Fibroblast of skin of scalp (primary cell): ENCODE data around the gene PBX1.
"Not testable (repeated sequence)": the region's sequence is repeated elsewhere in the genome, so short reads cannot be mapped to it uniquely, and the experiment has no call there.

Source experiments
- DNase-seq: peaks from one replicate; pipeline ENCODE4 v3.0.0-alpha.2; 2013

The PBX1 gene

DNA sequence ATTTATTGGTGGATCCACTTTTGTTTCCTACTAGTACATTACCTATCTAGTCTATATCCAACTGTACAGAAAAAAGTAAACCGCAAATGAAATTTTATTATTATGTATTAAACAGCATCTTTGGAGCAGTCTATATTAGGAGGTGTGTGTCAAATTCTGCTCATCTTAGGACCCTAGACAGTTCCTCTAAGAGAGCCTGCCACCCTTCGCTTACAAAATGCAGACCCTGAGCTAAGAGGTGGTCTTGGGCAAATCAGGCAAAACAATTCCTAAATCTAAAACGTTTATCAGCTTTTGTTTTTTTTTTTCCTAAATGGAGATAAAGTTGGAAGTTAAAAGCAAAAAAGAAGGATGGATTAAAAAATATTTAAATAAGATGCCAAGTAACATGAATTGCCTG is 85.3 kb downstream of the PBX1 start:
- DNase-seq = no peak

DNA sequence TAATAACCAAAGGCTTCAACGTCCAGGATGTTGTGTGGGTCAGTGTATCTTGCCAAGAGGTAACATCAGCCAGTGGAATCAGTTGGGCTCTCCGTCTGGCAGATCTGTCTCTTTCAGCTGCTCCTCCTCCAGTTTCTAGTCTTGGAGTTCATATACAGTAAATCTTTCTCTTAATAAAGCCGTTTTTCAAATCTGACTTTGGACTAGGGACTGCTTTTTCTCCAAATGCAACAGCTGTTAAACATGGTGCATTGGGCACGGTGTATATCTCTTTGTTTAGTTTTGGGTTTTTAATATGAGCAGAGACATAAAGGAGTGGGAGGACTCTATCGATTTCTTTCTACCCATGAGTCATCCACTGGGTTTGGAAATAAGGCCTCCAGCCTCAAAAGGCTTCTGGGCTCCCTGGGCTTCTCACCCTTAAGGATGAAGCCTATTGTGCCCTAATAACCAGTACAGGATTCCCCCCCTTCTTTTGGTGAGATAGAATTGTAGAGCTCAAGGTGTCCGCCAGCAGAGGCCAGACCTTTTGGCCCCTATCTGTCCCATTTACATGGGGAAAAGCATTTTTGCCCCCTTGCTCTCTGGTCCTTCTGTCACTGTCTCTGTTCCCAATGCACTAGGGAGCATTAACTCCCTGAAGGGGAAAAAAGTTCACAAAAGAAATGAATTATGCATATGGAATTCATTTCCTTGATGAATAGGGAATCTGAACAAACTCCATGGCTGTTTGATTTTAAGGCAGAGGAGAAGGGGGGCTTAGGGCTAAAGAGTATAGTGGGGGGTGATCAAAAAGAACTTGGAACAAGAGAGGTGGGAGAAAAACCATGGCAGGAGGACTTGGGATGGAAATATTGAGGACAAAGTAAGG is 86.0 kb downstream of the PBX1 start:
- DNase-seq = no peak

DNA sequence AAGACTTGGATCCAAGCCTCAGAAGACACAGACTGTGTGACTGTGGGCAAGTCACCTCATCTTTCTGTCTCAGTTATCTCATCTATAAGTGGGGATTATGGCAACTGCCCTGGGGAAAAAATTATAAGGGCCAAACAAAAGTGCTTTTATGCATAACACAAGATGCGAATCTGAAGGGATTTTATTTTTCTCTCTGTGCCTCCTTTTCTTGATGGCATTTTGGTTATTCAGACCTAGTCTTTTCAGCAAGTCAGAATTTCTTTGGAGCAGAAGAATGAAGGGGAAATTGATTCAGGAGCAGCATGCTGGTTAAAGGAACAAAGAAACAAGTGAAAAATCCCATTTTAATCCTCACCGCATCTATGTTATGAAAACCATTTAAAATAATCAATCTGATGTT is 86.9 kb downstream of the PBX1 start:
- DNase-seq = no peak

DNA sequence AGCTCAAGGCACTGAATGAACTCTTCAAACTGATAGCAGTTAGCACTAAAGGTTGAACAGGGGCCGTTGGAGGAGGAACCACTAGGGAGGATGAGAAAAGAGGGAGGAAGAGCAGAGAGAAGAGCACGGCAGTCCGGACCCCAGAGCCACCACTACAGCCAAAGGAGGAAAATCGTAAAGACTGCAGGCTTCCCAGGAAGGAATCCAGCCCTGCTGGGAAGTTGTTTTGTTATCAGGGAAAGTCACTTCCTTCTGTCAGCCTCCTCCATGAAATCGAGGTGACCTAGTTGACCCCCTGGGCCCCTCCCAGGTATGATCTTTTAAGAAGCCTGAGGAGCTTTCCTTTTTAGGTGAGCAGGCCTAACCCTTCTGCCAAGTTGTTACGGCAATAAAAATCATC is 88.2 kb downstream of the PBX1 start:
- DNase-seq = no peak

DNA sequence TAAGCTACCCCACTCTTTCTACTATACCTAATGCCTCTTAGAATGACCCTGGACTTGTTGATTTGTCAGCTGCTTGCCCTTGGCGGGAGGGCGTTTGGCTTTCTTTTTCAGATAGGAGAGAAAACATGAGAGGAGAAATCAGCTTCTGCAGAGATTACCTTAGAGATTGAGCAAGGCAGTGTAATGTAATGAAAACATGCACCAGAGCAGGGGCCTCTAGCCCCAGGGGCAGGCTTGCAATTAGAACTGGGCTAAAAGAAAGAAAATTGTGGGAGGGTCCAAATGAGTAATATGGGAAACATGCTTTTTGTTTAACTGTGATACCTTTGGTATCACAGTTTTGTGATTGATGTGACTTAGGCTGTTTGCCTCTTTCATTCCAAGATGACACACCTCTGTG is 89.7 kb downstream of the PBX1 start:
- no peak for DNase-seq

DNA sequence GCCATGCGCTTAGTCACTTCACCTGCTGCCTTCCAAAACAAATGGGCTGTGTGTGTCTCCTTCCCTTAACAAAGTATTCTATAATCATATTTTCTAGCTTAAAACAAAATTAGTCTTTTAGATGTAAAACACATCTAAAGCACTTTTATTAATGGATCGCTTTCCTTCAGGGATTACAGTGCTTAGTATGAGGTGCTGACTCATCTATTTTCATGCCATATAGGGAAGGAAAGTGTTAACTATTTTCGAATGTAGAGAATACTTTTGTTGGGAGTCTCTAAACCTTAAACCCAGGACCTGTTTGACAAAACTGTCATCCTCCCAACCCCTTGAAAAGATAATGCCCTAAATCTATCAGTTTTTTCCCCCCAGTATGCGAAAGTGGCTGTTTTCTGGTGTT is 90.2 kb downstream of the PBX1 start:
- no peak for DNase-seq

DNA sequence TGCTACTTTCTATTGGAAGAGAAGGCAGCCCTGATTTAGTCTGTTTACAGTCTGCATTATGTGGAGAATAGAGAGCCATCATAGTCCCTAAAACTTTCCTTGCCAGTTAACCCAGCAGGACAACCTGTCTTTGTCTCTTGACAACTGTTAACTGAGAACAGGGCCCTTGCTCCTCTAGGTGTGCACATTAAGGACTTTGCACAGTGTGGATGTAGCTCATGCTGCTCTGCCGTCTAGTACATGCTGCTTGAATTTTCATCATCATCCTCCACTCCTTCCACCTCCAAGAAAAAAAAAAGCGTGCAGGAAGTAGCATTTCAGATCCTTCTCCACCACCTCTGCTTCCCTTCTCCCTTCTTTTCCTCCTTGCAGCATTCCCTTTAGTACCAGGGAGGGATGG is 91.5 kb downstream of the PBX1 start:
- no peak for DNase-seq

DNA sequence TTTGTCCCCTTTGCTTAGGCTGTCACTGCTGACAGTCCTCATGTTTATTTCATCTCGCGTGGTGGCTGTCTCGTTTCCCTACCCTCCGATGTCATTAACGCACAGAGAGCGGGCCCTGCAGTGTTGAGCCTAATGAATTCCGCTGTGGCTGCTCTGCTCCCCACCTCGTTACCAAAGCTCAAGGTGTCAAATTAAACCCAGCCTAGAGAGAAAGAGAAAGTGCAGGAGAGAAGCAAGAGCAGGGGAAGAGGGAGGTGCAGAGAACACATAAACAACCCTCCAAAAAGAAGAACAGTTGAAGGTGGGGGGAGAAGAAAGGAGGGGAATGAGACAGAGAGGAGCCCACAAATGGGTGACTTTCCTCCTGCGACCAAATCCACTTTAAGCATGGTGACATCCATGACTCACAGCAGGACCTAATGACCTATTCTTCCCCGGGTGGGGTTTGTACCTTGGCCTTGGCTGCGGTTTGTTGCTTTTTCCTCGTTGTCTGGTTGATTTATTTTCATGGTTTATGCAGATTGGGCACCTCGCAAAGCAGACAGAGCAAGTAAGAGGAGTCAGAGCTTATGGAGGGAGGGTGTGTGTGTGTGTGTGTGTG is 92.5 kb downstream of the PBX1 start:
- no peak for DNase-seq

DNA sequence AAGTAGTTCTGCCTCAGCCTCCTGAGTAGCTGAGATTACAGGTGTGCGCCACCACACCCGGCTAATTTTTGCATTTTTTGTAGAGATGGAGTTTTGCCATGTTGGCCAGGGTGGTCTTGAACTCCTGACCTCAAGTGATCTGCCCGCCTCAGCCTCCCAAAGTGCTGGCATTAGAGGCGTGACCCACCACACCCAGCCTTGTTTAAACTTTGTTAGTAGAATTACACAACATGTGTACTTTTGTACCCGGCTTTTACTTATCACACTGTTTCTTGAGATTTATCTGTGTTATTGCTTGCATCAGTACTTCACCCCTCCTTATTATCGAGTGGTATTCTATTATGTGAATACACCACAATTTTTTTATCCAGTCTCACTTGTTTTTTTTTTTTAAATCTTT is 94.0 kb downstream of the PBX1 start:
- not testable (repeated sequence) for DNase-seq

DNA sequence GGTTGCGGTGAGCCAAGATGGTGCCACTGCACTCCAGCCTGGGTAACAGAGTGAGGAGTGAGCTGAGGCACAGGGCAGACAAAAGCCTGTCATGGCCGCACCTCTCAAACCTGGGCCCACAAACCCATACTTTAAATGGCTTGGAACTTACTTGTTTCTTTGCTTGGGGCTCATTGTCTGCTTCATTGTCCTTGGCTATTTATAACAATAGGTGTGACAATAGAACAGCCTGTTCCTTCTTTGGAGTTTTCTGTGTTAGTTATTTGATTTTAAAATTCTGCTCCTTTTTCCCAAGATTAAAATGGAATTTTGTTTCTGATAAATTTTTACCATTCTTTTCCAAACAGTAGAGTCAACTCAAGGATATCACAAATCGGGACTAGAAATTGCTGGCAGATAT is 94.7 kb downstream of the PBX1 start:
- no peak for DNase-seq

DNA sequence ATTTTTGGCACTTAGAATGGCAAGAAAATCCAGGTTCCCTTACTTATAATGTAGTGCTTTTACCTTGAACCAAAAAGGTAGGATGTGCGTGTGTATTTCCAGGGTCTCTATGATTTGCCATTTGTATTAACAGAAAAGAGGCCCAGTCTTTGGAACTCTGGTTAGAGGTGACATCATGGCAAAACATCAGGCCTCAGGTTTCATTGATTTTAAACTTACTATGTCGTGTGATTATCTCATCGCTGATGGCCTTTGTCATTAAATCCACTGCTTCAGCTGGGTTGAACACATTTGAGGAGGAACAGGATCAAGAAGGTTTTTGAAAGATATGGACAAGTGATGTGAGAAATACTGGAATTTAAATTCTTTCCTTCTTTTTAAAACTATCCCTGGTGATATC is 95.2 kb downstream of the PBX1 start:
- no peak for DNase-seq

DNA sequence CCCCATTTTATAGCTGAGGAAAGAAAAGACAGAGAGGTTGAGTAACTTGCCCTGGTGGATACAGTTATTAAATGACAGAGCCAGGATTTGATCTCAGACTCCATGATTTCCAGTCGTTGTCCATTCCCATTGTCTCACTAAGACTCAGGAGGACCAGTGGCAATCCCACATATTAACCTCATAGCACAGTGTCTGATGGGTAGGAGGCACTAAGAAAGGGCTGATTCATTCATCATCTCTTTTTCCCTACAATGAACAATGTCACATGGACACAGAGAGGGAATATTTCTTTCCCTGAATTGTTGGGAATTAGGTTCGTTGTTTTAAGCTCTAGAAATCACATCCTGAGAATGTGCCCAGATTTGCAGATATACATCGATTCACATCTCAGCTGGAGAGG is 99.9 kb downstream of the PBX1 start:
- no peak for DNase-seq

DNA sequence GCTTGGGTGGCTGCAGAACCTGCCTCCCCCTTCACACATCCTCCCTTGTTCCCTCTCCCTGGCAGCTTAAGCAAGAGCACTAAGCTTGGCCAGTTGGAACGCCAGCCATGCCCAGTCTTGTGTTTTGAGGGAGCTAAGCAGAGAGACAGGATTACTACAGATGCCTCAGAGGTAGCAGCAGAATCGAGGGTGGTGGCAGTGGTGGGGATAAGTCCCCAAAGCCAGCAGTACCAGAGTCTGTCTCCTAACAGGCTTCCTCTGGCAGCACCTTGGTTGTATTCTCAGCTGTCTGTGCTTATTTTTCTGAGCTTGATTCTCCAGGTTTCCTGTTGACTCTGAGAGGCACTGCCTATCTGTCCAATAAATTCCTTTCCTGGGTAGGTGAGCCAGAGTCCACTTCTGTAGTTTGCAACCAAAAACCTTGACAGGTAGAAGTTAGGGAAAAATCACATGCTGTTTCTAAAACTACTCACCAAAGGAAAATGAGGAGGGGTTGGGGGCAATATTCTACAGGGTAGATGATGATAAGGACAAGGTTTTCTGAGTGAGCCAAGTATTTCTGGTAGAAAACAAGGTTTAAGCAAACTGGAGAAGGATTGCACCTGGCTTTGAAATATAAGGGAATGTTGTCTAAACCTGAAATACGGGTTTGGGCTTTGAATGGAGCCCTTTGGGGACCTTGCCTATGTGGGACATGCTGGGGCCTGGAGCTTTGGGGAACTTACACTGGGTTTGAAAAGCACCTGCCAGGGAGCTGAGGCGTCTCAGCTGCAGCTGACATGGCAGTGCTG is 100.8 kb downstream of the PBX1 start:
- no peak for DNase-seq

DNA sequence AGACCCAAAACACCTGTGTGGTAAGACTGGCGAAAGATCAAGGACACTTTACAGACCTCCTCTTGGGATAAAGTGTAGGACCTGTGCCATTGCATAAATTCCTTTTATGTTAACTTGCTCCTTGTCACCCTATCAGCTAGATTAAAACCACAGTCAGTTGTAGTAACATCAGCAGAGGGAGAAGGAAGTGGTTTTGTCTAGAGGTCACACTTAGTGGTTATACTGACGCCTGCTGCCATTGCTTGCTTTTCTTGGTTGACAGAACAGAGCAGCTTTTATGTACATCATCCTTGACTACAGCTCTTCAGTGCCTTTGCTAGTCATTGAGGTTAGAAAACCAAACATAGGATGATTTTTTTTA is 101.4 kb downstream of the PBX1 start:
- DNase-seq = no peak

DNA sequence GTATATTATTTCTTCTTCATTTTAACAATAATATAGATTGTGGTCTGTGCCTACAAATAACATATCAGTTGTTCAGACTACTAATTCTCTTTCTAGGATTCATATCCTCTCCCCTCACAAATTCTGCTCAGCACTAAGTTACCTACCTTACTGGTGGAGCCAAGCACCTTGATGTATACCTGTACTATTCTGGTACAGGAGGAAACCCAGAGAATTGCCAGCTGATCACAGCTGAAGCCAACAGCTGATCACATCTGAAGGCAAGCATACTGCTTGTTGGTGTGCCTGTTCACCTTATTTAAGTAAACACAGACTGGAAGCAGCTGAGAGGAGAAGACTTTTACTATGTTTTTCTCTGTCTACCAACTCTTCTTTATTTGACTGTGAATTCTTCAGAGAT is 101.8 kb downstream of the PBX1 start:
- DNase-seq = no peak

DNA sequence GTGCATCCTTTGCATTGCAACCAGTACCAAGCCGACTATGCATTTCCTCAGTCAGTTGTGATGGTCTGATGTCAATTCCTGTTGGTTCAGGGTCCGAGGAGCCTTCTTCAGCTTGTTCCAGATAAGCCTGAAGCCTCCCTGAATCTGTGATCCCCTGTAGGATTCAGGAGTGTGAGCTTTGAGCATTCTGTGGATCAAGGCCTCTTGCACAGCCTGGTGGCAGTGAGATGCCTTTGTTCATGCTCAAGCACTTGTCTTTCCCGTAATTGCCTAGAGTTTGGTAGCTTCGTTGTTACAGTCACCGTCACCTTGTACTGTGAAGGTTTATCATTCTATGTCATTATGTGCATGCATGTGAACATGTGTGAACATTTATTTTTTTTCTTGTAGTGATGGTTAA is 103.5 kb downstream of the PBX1 start:
- no peak for DNase-seq

DNA sequence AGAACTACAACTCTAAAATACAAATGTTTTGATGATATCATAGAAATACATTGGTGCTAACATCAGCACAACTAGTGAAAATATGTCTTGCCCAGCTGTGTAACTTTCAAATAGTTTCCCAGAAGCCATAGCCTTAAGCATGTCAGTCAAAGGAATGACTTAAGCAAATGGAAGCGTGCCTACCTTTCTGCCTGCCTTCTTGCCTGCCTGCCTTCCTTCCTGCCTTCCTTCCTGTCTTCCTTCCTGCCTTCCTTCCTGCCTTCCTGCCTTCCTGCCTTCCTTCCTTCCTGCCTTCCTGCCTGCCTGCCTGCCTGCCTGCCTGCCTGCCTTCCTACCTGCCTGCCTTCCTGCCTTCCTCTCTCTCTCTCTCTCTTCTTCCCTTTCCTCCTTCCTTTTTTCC is 104.0 kb downstream of the PBX1 start:
- DNase-seq = no peak

DNA sequence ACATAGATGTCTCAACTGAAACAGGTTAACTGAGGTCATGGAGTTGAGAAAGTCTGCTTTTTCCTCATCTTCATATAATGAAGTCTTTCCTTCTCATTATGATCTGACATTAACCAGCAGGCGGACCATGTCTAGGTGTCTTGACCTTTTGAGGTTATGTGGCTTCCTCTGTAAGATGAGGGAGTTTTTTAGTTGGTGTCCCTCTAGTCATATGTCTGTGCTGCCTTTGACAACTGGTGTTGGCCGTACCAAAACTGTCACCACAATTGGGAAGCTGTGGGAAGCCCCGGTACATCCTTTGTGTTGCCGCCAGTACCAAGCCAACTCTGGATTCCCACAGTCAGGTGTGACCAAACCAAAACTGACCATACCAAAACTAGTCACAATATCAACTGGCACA is 105.1 kb downstream of the PBX1 start:
- no peak for DNase-seq

DNA sequence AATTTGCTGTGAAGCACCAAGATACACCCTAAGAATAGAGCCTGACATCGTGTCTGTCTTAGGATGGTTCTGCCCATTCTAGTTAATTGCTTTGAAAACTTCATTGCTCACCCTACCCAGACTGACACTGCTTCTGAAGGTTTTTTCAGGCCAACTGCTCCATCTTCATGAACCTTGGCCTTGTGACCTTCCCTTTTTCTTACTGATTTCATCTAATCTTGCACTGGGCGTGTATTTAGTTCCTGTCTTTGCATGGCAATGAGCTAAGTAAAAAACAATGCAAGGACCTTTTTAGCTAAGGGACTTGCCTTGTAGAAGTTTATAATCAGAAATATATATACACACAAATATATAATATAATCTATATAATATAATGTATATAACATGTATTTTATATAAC is 108.0 kb downstream of the PBX1 start:
- DNase-seq = no peak

DNA sequence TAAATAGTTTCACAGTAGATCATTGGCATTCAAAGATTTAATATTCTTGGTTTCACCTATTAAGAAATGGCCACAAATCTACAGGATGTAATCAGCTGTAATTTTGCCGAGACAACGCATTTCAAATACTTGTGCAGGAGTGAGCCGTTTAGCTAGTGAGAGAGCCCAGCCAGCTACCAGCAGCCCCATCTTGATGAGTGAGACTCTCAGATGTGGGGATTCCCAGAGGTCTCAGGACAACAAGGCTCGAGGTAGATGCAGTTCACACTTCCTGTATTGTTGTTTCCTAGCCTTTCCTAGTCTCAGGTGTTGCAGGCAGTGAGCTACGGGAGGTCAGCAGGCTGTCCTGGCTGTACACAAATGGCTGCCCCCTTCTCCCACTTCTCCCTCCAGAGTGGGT is 108.6 kb downstream of the PBX1 start:
- DNase-seq = no peak

DNA sequence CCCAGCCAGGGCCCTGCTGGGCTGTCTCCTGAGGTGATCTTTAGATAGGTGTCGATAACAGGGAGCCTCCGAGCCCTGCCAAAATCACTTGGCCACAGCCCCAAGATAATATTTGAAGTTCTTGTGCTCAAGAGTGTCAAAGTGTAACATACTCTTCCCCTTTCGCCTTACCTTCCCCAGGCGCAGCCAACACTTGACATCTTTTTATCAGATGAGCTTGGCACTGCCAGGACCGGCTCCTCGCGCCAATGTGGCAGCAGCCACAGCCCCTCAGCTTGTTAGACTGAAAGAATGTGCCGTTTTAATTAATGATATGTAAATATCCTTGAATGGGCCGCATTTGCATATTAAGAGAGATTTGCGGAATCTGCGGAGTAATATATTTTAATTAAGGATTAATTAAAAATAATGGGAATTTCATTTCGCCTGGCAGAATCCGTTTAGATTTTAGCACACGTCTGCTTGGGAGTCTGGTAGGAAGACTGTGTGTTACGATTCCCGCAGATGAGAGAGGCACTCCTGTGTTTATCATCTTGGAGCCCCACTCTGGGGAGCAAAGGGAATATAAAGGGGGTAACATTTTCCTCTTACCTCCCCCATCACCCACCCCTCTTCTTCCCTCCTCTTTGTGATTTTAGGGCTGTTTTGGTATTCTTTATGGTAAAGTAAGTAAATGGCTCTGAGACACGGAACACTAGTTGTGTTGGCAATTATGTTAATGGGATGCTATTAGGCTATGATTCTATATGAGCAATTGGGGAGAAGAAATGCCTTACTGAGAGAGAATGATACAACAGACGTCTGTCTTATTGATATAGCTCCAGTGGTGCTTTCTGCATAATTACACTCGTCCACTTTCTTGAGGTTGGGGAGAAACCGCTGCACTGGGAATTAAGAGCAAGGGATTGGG is 109.8 kb downstream of the PBX1 start:
- no peak for DNase-seq

DNA sequence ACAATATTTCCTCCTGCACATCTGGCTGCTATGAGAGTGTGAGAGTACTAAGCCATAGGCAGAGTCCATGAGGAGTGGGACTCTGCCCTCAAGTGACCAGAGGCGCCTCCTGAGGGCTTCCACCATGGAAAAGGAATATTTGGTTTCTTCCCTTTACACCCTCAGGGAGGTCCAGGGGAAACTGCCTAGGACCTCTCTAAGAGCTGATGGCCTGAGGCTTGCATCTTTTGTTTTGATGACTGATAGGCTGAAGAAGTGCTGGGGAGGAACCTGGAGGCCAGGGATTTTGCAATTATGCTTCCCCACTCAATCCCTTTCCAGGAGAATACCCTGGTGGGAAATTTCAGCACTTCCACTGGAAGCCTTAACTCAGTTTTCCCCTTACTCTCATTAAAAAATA is 111.0 kb downstream of the PBX1 start:
- DNase-seq = no peak

DNA sequence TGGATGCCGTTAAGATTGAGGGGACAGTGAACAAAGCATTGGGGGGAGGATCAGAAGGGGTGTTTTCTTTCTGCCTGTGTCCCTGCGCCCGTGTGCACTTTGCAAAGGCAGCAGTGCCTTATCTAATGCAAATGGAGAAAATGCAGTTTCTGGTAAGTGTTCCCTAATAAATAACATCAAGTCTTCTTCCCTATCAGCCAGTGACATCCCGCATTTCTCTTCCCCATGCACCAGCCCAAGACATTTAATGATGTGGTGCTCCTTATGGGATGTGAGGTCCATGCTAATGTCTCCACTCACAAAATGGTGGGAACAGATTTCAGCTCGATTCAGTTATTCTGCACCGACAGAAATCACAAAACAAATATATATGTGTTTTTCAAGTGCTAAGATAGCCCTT is 111.8 kb downstream of the PBX1 start:
- no peak for DNase-seq
